DMS153 treated with DMSO at 0.1 percent for 48 hours (cell line): ENCODE data around the gene CRYBG1.
"Not testable (repeated sequence)": the region's sequence is repeated elsewhere in the genome, so short reads cannot be mapped to it uniquely, and the experiment has no call there.

Source experiments
- DNase-seq: peaks from one replicate; lab custom pipeline; 2025; ENCODE audit not compliant: unreplicated experiment; lab: John Stamatoyannopoulos, UW

Gene CRYBG1

GRCh38 chr6:106546691-106547414 is 186.3 kb downstream of the CRYBG1 start:
- DNase-seq: peak; percentile 32

- no peak for DNase-seq
These were observed 187.3 kb downstream of the CRYBG1 start for GRCh38 chr6:106547601-106548453.

GRCh38 chr6:106548926-106549455 is 188.5 kb downstream of the CRYBG1 start:
- DNase-seq: not testable (repeated sequence)

- no peak for DNase-seq
These were observed 189.0 kb downstream of the CRYBG1 start for GRCh38 chr6:106549521-106549920.

- no peak for DNase-seq
These were observed 190.6 kb downstream of the CRYBG1 start for GRCh38 chr6:106551155-106551554.

- no peak for DNase-seq
These were observed 192.9 kb downstream of the CRYBG1 start for GRCh38 chr6:106553440-106553839.

- no peak for DNase-seq
These were observed 195.2 kb downstream of the CRYBG1 start for GRCh38 chr6:106555767-106556166.

GRCh38 chr6:106556368-106556960 is 195.9 kb downstream of the CRYBG1 start:
- no peak for DNase-seq

GRCh38 chr6:106557837-106558236 is 197.3 kb downstream of the CRYBG1 start:
- no peak for DNase-seq

- DNase-seq: no peak
These were observed 197.8 kb downstream of the CRYBG1 start for GRCh38 chr6:106558364-106558763.

GRCh38 chr6:106559659-106560058 is 199.1 kb downstream of the CRYBG1 start:
- not testable (repeated sequence) for DNase-seq

- no peak for DNase-seq
These were observed 200.6 kb downstream of the CRYBG1 start for GRCh38 chr6:106560996-106561685.

- no peak for DNase-seq
These were observed 201.3 kb downstream of the CRYBG1 start for GRCh38 chr6:106561686-106562405.

- no peak for DNase-seq
These were observed 203.1 kb downstream of the CRYBG1 start for GRCh38 chr6:106563614-106564013.

GRCh38 chr6:106564476-106564875 is 204.0 kb downstream of the CRYBG1 start:
- DNase-seq: no peak

GRCh38 chr6:106568530-106568929 is 208.0 kb downstream of the CRYBG1 start:
- DNase-seq: no peak

- no peak for DNase-seq
These were observed 208.9 kb downstream of the CRYBG1 start for GRCh38 chr6:106569428-106569827.

GRCh38 chr6:106572436-106572835 is 211.9 kb downstream of the CRYBG1 start:
- DNase-seq: no peak

GRCh38 chr6:106572875-106573585 is 212.5 kb downstream of the CRYBG1 start:
- DNase-seq: no peak
